ENCODE measurements around the gene NCAM2.
A peak's percentile ranks its signal among the peaks of the same experiment; 100 is the strongest.

NCAM2 gene

DNA sequence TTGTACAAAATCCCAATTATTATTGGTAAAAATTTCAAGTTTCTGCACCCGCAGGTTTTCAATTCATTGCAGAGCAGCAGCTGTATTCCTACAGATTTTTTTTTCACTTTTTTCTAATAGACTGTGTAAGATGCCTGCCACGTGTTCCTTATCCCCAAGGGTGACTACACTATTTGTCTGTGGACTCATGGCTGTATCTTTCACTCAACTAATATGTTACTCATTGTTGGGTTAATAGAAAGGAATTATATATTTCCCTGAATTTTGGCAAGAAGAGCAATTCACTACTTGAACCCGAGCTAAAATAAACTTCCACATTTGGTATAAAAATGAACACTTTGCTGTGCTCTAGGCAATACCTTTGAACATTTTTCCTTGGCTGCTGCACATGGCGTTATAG lies 158.7 kb downstream of the NCAM2 start:
- H3K4me3 ChIP-seq (ENCODE audit: low read length), result no peak overlapping the region
- TF ChIP-seq, protein P1, sequence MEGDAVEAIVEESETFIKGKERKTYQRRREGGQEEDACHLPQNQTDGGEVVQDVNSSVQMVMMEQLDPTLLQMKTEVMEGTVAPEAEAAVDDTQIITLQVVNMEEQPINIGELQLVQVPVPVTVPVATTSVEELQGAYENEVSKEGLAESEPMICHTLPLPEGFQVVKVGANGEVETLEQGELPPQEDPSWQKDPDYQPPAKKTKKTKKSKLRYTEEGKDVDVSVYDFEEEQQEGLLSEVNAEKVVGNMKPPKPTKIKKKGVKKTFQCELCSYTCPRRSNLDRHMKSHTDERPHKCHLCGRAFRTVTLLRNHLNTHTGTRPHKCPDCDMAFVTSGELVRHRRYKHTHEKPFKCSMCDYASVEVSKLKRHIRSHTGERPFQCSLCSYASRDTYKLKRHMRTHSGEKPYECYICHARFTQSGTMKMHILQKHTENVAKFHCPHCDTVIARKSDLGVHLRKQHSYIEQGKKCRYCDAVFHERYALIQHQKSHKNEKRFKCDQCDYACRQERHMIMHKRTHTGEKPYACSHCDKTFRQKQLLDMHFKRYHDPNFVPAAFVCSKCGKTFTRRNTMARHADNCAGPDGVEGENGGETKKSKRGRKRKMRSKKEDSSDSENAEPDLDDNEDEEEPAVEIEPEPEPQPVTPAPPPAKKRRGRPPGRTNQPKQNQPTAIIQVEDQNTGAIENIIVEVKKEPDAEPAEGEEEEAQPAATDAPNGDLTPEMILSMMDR (IDR thresholded peaks at IDR 0.05; ENCODE audit: insufficient read depth, low read depth, low read length, missing control alignments), result no peak
- no peak for DNase-seq (ENCODE audit: low read depth)

GRCh38 chr21:21158376-21158918 lies 160.2 kb downstream of the NCAM2 start:
- no peak overlapping the region for H3K4me3 ChIP-seq (ENCODE audit: low read length)
- TF ChIP-seq, protein P1 (IDR thresholded peaks at IDR 0.05; ENCODE audit: insufficient read depth, low read depth, low read length, missing control alignments), result no peak
- no peak for DNase-seq (ENCODE audit: low read depth)

GRCh38 chr21:21159253-21159899 lies 161.2 kb downstream of the NCAM2 start:
- peak; percentile 0 for DNase-seq (ENCODE audit: low read depth)
- TF ChIP-seq, protein P1 (IDR thresholded peaks at IDR 0.05; ENCODE audit: insufficient read depth, low read depth, low read length, missing control alignments), result no peak
- no peak overlapping the region for H3K4me3 ChIP-seq (ENCODE audit: low read length)

DNA sequence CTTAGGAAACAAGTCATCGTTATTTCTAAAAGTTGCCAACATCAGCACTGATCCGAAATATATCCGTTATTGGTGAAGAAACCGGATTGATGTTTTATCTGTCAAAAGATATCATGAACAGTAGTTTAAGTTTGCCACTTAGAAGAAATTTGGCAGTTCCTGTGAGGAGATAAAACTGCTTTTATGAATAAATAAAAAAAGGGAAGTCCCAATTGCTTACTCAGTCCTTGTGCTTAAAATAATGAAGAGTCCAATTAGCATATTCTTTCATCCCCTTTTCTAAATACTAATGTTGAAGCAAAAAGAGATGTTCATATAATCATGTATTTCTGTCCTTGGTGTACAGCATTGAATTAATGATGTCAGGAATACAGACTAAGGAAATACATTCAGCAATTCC lies 164.6 kb downstream of the NCAM2 start:
- TF ChIP-seq, protein P1 (IDR thresholded peaks at IDR 0.05; ENCODE audit: insufficient read depth, low read depth, low read length, missing control alignments), result no peak
- DNase-seq (ENCODE audit: low read depth), result no peak
- no peak overlapping the region for H3K4me3 ChIP-seq (ENCODE audit: low read length)

GRCh38 chr21:21163904-21164303 lies 165.7 kb downstream of the NCAM2 start:
- no peak overlapping the region for H3K4me3 ChIP-seq (ENCODE audit: low read length)
- DNase-seq (ENCODE audit: low read depth), result peak; percentile 45
- TF ChIP-seq, protein P1 (IDR thresholded peaks at IDR 0.05; ENCODE audit: insufficient read depth, low read depth, low read length, missing control alignments), result peak; percentile 45

- TF ChIP-seq, protein P1 (IDR thresholded peaks at IDR 0.05; ENCODE audit: insufficient read depth, low read depth, low read length, missing control alignments), result no peak
- DNase-seq (ENCODE audit: low read depth), result no peak
- H3K4me3 ChIP-seq (ENCODE audit: low read length), result no peak overlapping the region
These were observed 166.9 kb downstream of the NCAM2 start for GRCh38 chr21:21165063-21165645.
